NB4 (cell line): ENCODE data around the gene DLG2.

Source experiments
- DNase-seq: peaks from one replicate; pipeline ENCODE4 v3.0.0; 2010; ENCODE audit warnings: low read depth
- H3K4me3 ChIP-seq: one replicate; pipeline ENCODE4 v1.5.1; 2011; ENCODE audit warnings: mild to moderate bottlenecking, low read depth, low read length, moderate library complexity
- MYC ChIP-seq: IDR thresholded peaks from 2 replicates; pipeline ENCODE4 v1.6.1; 2011; ENCODE audit warnings: low read depth, low read length
- POLR2A ChIP-seq: IDR thresholded peaks from 2 replicates; pipeline ENCODE4 v1.6.1; 2011; ENCODE audit warnings: mild to moderate bottlenecking; ENCODE audit not compliant: insufficient read length; ENCODE audit errors: extremely low read depth
- TF ChIP-seq, protein P1 (sequence below): IDR thresholded peaks from one replicate; pipeline ENCODE4 v1.5.1; 2012; ENCODE audit warnings: low read depth, low read length
- TF ChIP-seq, protein P2 (sequence below): IDR thresholded peaks from 2 replicates; pipeline ENCODE4 v1.6.1; 2011; ENCODE audit warnings: low read depth, low read length

Gene DLG2

DNA sequence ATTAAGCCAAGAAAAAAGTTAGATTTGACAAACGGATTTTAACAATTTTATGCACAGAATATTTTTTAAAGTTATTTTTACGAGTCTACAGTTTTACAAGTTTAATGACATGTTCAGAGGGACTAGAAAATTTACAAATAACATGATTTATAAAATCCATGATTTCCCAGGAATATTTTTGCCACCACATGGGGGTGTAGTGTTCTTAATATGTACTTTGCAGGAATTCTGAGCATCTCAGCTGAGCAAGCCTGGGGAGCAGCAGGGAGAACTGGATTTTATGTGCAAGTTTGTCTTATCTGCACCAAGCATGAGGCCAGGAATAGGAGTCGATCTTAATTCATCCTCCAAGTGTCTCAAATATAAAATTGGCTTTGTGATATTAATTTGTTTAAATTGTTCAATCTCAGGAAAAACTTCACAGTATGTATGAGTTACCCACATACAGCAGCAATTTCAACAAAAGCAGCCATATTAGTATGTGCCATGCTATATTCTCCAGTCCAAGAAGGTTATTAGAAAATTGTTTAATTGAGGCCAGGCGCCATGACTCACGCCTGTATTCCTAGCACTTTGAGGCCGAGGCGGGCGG, 826.3 kb downstream of the DLG2 start:
- TF ChIP-seq, protein P1, sequence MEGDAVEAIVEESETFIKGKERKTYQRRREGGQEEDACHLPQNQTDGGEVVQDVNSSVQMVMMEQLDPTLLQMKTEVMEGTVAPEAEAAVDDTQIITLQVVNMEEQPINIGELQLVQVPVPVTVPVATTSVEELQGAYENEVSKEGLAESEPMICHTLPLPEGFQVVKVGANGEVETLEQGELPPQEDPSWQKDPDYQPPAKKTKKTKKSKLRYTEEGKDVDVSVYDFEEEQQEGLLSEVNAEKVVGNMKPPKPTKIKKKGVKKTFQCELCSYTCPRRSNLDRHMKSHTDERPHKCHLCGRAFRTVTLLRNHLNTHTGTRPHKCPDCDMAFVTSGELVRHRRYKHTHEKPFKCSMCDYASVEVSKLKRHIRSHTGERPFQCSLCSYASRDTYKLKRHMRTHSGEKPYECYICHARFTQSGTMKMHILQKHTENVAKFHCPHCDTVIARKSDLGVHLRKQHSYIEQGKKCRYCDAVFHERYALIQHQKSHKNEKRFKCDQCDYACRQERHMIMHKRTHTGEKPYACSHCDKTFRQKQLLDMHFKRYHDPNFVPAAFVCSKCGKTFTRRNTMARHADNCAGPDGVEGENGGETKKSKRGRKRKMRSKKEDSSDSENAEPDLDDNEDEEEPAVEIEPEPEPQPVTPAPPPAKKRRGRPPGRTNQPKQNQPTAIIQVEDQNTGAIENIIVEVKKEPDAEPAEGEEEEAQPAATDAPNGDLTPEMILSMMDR, result no peak
- TF ChIP-seq, protein P2, sequence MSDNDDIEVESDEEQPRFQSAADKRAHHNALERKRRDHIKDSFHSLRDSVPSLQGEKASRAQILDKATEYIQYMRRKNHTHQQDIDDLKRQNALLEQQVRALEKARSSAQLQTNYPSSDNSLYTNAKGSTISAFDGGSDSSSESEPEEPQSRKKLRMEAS, result no peak
- TF ChIP-seq MYC, result no peak
- TF ChIP-seq POLR2A, result no peak
- no peak overlapping the region for H3K4me3 ChIP-seq
- DNase-seq, result no peak

DNA sequence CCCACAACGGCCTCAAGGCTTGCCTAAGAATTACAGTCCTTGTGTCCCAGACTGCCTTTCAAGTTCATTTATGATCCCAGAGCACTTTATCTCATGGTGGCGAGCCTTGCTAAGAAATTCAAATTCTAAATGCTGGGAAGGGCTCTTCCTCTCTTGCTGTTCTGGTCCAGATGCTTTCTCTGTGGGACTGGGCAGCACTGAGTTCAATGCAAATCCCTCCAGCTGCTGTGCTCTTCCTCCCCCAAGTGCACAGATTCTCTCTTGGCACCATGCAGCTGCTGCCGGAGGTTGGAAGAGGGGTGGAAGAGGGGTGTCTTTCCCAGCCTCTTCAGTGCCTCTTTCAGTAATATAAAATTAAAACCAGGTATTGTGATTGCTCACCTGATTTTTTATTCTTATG, 828.0 kb downstream of the DLG2 start:
- H3K4me3 ChIP-seq, result no peak overlapping the region
- TF ChIP-seq, protein P1, result no peak
- TF ChIP-seq MYC (no peak), POLR2A (no peak)
- TF ChIP-seq, protein P2, result no peak
- DNase-seq, result no peak

DNA sequence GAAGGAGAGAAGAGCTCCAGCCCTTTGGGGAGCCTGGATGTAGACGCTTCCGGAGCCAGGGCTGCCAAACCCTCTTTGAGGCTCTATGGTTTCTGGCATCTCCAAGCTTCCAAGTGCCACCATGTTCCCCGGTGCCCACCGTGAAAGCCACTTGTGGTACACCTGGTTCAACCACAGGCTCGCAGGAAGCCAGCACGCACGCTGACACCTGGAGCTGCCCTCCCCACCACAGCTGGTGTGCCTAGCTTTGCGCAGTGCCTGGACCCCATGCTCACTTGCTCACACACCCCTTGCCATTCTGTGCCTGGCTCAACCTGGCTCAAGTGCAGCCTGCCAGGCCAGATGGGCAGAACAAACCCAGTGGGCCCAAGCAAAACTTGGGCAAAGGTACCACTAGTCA, 831.4 kb downstream of the DLG2 start:
- DNase-seq, result no peak
- no peak for TF ChIP-seq MYC
- no peak overlapping the region for H3K4me3 ChIP-seq

DNA sequence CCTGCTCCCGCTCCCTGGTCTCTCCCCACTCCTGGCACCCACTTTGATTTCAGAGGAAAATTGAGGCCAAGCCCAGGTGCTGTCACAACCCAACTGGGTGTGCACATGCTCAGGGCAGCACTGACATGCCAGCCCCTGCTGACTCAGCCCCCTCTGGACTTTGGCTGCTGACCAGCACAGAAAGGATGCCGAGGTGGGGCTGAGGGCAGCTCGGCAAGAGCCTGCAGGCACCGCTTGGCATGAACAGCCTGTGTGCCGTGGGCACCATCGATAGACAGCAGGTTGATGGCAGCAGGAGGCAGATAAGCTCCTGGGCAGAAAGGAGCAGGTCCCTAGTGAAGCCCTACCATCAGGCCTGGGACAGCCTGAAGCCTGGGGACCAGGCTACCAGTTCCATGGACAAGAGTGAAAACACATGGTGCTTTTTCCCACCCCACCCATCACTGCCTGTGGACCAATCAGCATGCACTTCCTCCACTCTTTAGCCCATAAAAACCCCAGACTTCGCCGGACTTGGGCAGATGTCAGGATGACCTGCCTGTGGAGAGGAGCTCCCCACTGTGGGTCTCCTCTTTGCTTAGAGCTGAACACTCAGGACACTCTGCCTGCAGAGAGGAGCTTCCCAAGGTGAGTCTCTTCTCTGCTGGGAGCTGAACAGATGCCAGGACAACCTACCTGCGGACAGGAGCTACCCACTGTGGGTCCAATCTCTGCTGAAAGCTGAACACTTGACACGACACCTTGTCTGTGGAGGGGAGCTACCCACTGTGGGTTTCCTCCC, 832.3 kb downstream of the DLG2 start:
- DNase-seq, result no peak
- H3K4me3 ChIP-seq, result no peak overlapping the region
- TF ChIP-seq MYC (no peak), POLR2A (no peak)
- TF ChIP-seq, protein P1, result no peak
- TF ChIP-seq, protein P2, result no peak

DNA sequence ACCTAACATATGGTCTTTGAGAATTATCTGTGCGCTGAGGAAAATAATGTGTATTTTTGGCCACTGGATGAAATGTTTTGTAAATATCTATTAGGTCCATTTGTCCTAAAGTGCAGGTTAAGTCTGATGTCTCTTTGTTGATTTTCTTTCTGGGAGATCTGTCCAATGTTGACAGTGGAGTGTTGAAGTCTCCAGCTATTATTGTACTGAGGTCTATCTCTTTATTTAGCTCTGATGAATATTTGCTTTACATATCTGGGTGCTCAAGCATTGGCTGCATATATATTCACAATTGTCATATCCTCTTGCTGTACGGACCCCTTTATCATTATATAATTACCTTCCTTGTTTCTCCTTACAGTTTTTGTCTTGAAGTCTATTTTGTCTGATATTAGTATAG, 833.8 kb downstream of the DLG2 start:
- DNase-seq, result no peak
- H3K4me3 ChIP-seq, result no peak overlapping the region
- TF ChIP-seq, protein P1, result no peak
- TF ChIP-seq MYC (no peak), POLR2A (no peak)
- TF ChIP-seq, protein P2, result no peak

DNA sequence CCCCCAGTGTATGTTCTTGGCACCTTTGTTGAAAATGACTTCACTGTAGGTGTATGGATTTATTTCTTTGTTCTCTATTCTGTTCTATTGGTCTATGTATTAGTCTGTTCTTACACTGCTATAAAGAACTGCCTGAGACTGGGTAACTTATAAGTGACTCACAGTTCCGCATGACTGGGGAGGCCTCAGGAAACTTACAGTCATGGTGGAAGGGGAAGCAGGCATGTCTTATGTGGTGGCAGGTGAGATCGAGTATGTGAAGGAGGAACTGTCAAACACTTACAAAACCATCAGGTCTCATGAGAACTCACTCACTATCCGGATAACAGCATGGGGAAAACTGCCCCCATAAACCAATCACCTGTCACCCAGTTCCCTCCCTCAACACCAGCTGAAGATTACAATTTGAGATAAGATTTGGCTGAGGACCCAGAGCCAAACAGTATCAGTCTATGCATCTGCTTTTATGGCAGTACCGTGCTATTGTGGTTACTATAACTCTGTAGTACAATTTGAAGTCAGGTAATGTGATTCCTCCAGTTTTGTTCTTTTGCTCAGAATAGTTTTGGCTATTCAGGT, 836.2 kb downstream of the DLG2 start:
- no peak overlapping the region for H3K4me3 ChIP-seq
- TF ChIP-seq MYC (no peak), POLR2A (no peak)
- TF ChIP-seq, protein P1, result no peak
- TF ChIP-seq, protein P2, result no peak
- DNase-seq, result no peak
